Measurements from ENCODE around the gene SEMA6B.

GRCh38 chr19:4604912-4605311, 45.4 kb upstream of the SEMA6B start:
- TF ChIP-seq, protein P1, sequence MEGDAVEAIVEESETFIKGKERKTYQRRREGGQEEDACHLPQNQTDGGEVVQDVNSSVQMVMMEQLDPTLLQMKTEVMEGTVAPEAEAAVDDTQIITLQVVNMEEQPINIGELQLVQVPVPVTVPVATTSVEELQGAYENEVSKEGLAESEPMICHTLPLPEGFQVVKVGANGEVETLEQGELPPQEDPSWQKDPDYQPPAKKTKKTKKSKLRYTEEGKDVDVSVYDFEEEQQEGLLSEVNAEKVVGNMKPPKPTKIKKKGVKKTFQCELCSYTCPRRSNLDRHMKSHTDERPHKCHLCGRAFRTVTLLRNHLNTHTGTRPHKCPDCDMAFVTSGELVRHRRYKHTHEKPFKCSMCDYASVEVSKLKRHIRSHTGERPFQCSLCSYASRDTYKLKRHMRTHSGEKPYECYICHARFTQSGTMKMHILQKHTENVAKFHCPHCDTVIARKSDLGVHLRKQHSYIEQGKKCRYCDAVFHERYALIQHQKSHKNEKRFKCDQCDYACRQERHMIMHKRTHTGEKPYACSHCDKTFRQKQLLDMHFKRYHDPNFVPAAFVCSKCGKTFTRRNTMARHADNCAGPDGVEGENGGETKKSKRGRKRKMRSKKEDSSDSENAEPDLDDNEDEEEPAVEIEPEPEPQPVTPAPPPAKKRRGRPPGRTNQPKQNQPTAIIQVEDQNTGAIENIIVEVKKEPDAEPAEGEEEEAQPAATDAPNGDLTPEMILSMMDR (IDR thresholded peaks at IDR 0.05): no peak
- no peak for TF ChIP-seq POLR2AphosphoS5 (IDR thresholded peaks at IDR 0.05)

All from esophagus muscularis mucosa (tissue), 3 donors.